ENCODE results near the gene SRGAP1.

GRCh38 chr12:63841011-63841410 lies 3.5 kb upstream of the SRGAP1 start:
- TF ChIP-seq POLR2A (IDR thresholded peaks at IDR 0.05; ENCODE audit: low read depth) = no peak
- no peak for TF ChIP-seq POLR2AphosphoS5 (IDR thresholded peaks at IDR 0.05)
- TF ChIP-seq CTCF (IDR thresholded peaks at IDR 0.05) = no peak
- TF ChIP-seq EP300 (IDR thresholded peaks at IDR 0.05) = no peak
